Measurements from ENCODE around the gene RNASE4. TPM values are rescaled to one million over a fixed set of nuclear protein-coding genes. Genes with fewer than 3 reads are reported as not detected.
"Not testable (repeated sequence)": the region's sequence is repeated elsewhere in the genome, so short reads cannot be mapped to it uniquely, and the experiment has no call there.

The RNASE4 gene
- total RNA-seq, 2 donors from 2014 or later = 41.5 to 94.7 TPM

- intact Hi-C loops (cut with DNase I) = loop anchor here (5.0 kb wide), 1 partner anchor 33 kb away; no protein-coding TSS in a partner anchor
- TF ChIP-seq CTCF (IDR thresholded peaks at IDR 0.05) = no peak
- Histone ChIP-seq H3K27me3 (peaks cover 4% of the 10 kb centered on the region), H3K4me1 (no peaks in the 10 kb centered on the region), H3K9me3 (no peaks in the 10 kb centered on the region), H3K4me3 (no peak overlapping the region), H3K27ac (no peak overlapping the region), H3K36me3 (no peaks in the 10 kb centered on the region), H3K9ac (ENCODE audit: low read depth in 2 of 2, low read length in 2 of 2) (no peak overlapping the region)
- DNase-seq = no peak
Observed at GRCh38 chr14:20659336-20659735, 25.0 kb upstream of the RNASE4 start.

- TF ChIP-seq CTCF (IDR thresholded peaks at IDR 0.05) = no peak
- DNase-seq = no peak
- H3K4me1 ChIP-seq = no peaks in the 10 kb centered on the region
- H3K9me3 ChIP-seq = no peaks in the 10 kb centered on the region
- H3K36me3 ChIP-seq = no peaks in the 10 kb centered on the region
- no peak overlapping the region for H3K4me3 ChIP-seq
- H3K27ac ChIP-seq = no peak overlapping the region
- intact Hi-C loops (cut with DNase I) = loop anchor here (5.0 kb wide), 1 partner anchor 32 kb away; no protein-coding TSS in a partner anchor
- H3K9ac ChIP-seq (ENCODE audit: low read depth in 2 of 2, low read length in 2 of 2) = no peak overlapping the region
- peaks cover 4% of the 10 kb centered on the region for H3K27me3 ChIP-seq
Observed at GRCh38 chr14:20659813-20660395, 24.5 kb upstream of the RNASE4 start.

GRCh38 chr14:20661197-20661596, 23.2 kb upstream of the RNASE4 start:
- no peak overlapping the region for H3K27ac ChIP-seq
- no peaks in the 10 kb centered on the region for H3K4me1 ChIP-seq
- intact Hi-C loops (cut with DNase I) = no loop called here
- H3K27me3 ChIP-seq = peaks cover 3% of the 10 kb centered on the region
- no peak for DNase-seq
- H3K4me3 ChIP-seq = no peak overlapping the region
- H3K36me3 ChIP-seq = no peaks in the 10 kb centered on the region
- TF ChIP-seq CTCF (IDR thresholded peaks at IDR 0.05) = no peak
- H3K9me3 ChIP-seq = no peaks in the 10 kb centered on the region
- H3K9ac ChIP-seq (ENCODE audit: low read depth in 2 of 2, low read length in 2 of 2) = no peak overlapping the region

GRCh38 chr14:20662968-20663732, 21.2 kb upstream of the RNASE4 start:
- intact Hi-C loops (cut with DNase I) = no loop called here
- Histone ChIP-seq H3K27me3 (no peaks in the 10 kb centered on the region), H3K4me1 (no peaks in the 10 kb centered on the region), H3K36me3 (no peaks in the 10 kb centered on the region), H3K27ac (no peak overlapping the region), H3K9me3 (no peaks in the 10 kb centered on the region), H3K9ac (ENCODE audit: low read depth in 2 of 2, low read length in 2 of 2) (peak overlapping the region in 1 of 2 donors; percentile 65), H3K4me3 (peak overlapping the region; percentile 18)
- TF ChIP-seq CTCF (IDR thresholded peaks at IDR 0.05) = peak; percentile 56
- peak; percentile 89 for DNase-seq

GRCh38 chr14:20666400-20666961, 17.9 kb upstream of the RNASE4 start:
- H3K9ac ChIP-seq (ENCODE audit: low read depth in 2 of 2, low read length in 2 of 2); H3K27me3 ChIP-seq; DNase-seq; H3K27ac ChIP-seq; H3K36me3 ChIP-seq; H3K4me3 ChIP-seq; intact Hi-C loops (cut with DNase I); H3K9me3 ChIP-seq; H3K4me1 ChIP-seq: not testable (repeated sequence)

- Histone ChIP-seq H3K4me3 (no peak overlapping the region), H3K9me3 (no peaks in the 10 kb centered on the region), H3K4me1 (no peaks in the 10 kb centered on the region), H3K36me3 (no peaks in the 10 kb centered on the region), H3K27me3 (no peaks in the 10 kb centered on the region), H3K9ac (ENCODE audit: low read depth in 2 of 2, low read length in 2 of 2) (no peak overlapping the region), H3K27ac (no peak overlapping the region)
- intact Hi-C loops (cut with DNase I) = no loop called here
- DNase-seq = no peak
- TF ChIP-seq CTCF (IDR thresholded peaks at IDR 0.05) = no peak
Observed at GRCh38 chr14:20667957-20668356, 16.4 kb upstream of the RNASE4 start.
